Measurements from ENCODE around the gene PPARG. TPM values are rescaled to one million over a fixed set of nuclear protein-coding genes. Genes with fewer than 3 reads are reported as not detected.
A peak's percentile ranks its signal among the peaks of the same experiment; 100 is the strongest.

PPARG gene
- total and polyA plus RNA-seq, 7 donors = 9.7 to 111 (median 17.8) TPM

- Histone ChIP-seq H3K9me3 (no peaks in the 10 kb centered on the region), H3K4me3 (no peak overlapping the region), H3K4me1 (no peaks in the 10 kb centered on the region), H3K36me3 (no peaks in the 10 kb centered on the region), H3K27me3 (peaks cover 0 to 5% (median 0%) of the 10 kb centered on the region in 3 donors), H3K27ac (peak overlapping the region in 1 of 4 donors; percentile 37)
- no peak for DNase-seq
- 52 to 73% methylated on average over 6 of the region's 6 CpGs for WGBS, 2 donors
- TF ChIP-seq EP300 (IDR thresholded peaks at IDR 0.05) = no peak
- no peak for TF ChIP-seq POLR2A (IDR thresholded peaks at IDR 0.05)
- intact Hi-C loops (cut with DNase I) = no loop called here
These were observed 82.8 kb downstream of the PPARG start for GRCh38 chr3:12371525-12372140.

- no peak overlapping the region for H3K4me3 ChIP-seq
- H3K27me3 ChIP-seq = peaks cover 0 to 5% (median 0%) of the 10 kb centered on the region in 3 donors
- TF ChIP-seq POLR2A (IDR thresholded peaks at IDR 0.05) (no peak), EP300 (IDR thresholded peaks at IDR 0.05) (no peak), POLR2AphosphoS5 (IDR thresholded peaks at IDR 0.05) (no peak), CTCF (IDR thresholded peaks at IDR 0.05) (no peak)
- DNase-seq = no peak
- no peak overlapping the region for H3K27ac ChIP-seq
- intact Hi-C loops (cut with DNase I) = no loop called here
- no peaks in the 10 kb centered on the region for H3K9me3 ChIP-seq
- no peaks in the 10 kb centered on the region for H3K36me3 ChIP-seq
- WGBS, 2 donors = 94 to 97% methylated on average over 2 of the region's 2 CpGs
- H3K4me1 ChIP-seq = no peaks in the 10 kb centered on the region
These were observed 83.9 kb downstream of the PPARG start for GRCh38 chr3:12372741-12373280.

- no peak for TF ChIP-seq CTCF (IDR thresholded peaks at IDR 0.05)
- no peak for TF ChIP-seq POLR2AphosphoS5 (IDR thresholded peaks at IDR 0.05)
- no peak for TF ChIP-seq EP300 (IDR thresholded peaks at IDR 0.05)
- no peak for TF ChIP-seq POLR2A (IDR thresholded peaks at IDR 0.05)
- WGBS, 2 donors = 82 to 90% methylated on average over 4 of the region's 4 CpGs
- H3K36me3 ChIP-seq = no peaks in the 10 kb centered on the region
- H3K27ac ChIP-seq = no peak overlapping the region
- no peak overlapping the region for H3K4me3 ChIP-seq
- H3K27me3 ChIP-seq = peaks cover 0 to 5% (median 0%) of the 10 kb centered on the region in 3 donors
- intact Hi-C loops (cut with DNase I) = no loop called here
- H3K4me1 ChIP-seq = no peaks in the 10 kb centered on the region
- no peak for DNase-seq
- no peaks in the 10 kb centered on the region for H3K9me3 ChIP-seq
These were observed 86.7 kb downstream of the PPARG start for GRCh38 chr3:12375572-12375971.

- Histone ChIP-seq H3K4me1 (no peaks in the 10 kb centered on the region), H3K27me3 (peaks cover 0 to 4% (median 2%) of the 10 kb centered on the region in 3 donors), H3K27ac (no peak overlapping the region), H3K36me3 (no peaks in the 10 kb centered on the region), H3K9me3 (no peaks in the 10 kb centered on the region), H3K4me3 (no peak overlapping the region)
- intact Hi-C loops (cut with DNase I) = no loop called here
- no peak for DNase-seq
- TF ChIP-seq CTCF (IDR thresholded peaks at IDR 0.05) (no peak), EP300 (IDR thresholded peaks at IDR 0.05) (no peak), POLR2AphosphoS5 (IDR thresholded peaks at IDR 0.05) (no peak), POLR2A (IDR thresholded peaks at IDR 0.05) (no peak)
- WGBS, 2 donors = 74 to 77% methylated on average over 5 of the region's 5 CpGs
These were observed 91.0 kb downstream of the PPARG start for GRCh38 chr3:12379640-12380429.

- intact Hi-C loops (cut with DNase I) = no loop called here
- H3K27me3 ChIP-seq = peaks cover 0 to 4% (median 0%) of the 10 kb centered on the region in 3 donors
- no peak for DNase-seq
- H3K36me3 ChIP-seq = no peaks in the 10 kb centered on the region
- 67 to 84% methylated on average over 3 of the region's 3 CpGs for WGBS, 2 donors
- H3K4me3 ChIP-seq = no peak overlapping the region
- no peaks in the 10 kb centered on the region for H3K4me1 ChIP-seq
- no peak overlapping the region for H3K27ac ChIP-seq
- TF ChIP-seq POLR2AphosphoS5 (IDR thresholded peaks at IDR 0.05) = no peak
- TF ChIP-seq EP300 (IDR thresholded peaks at IDR 0.05) = no peak
- TF ChIP-seq CTCF (IDR thresholded peaks at IDR 0.05) = no peak
- no peak for TF ChIP-seq POLR2A (IDR thresholded peaks at IDR 0.05)
- no peaks in the 10 kb centered on the region for H3K9me3 ChIP-seq
These were observed 91.6 kb downstream of the PPARG start for GRCh38 chr3:12380461-12380860.

All from sigmoid colon (tissue), 7 donors.